Stimulated activated CD8-positive, alpha-beta memory T cell treated with anti-CD3 and anti-CD28 coated beads, Interleukin-15, amount 100 ng/mL, for 1 hour (primary cell): ENCODE measurements around the gene FAM131C.
"Not testable (repeated sequence)": the region's sequence is repeated elsewhere in the genome, so short reads cannot be mapped to it uniquely, and the experiment has no call there.

Experiments used
- DNase-seq: peaks from one replicate; pipeline ENCODE4 v3.0.0-alpha.2; 2020; ENCODE audit warnings: low read depth

FAM131C gene

DNA sequence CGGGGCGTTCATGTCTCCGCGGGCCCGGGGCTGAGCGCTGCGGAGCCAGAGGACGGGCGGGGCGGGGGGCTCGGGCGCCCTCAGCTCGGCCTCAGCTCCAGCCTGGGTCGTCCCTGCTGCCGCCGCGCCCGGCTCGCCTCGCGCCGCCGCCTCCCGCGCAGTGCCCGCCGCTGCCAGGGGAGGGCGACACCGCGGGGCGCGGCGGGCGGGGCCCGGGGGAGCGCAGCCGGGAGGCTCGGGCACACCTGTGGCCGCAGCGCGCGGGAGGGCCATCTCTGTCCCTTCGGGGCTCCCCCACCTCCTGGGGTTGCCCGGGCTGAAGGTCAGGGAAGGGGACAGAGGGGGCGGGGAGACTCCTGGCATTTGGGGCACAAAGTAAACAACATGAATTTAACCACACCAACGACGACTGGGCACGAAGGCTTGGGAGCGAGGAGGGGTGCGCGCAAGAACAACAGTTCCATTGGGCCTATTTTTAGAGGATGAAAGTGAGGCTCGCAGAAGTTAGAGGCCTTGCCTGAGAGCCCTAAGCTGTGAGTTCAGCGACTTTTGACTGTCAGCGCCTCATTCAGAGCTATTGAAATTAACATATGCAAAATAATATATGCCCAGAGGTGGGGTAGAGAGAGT is at the start of gene FAM131C:
Gene FAM131C, minus strand, starts transcription at position 162 of the 630 bp plus-strand sequence. CDS start 209 bp downstream, outside the sequence.
- DNase-seq = no peak

DNA sequence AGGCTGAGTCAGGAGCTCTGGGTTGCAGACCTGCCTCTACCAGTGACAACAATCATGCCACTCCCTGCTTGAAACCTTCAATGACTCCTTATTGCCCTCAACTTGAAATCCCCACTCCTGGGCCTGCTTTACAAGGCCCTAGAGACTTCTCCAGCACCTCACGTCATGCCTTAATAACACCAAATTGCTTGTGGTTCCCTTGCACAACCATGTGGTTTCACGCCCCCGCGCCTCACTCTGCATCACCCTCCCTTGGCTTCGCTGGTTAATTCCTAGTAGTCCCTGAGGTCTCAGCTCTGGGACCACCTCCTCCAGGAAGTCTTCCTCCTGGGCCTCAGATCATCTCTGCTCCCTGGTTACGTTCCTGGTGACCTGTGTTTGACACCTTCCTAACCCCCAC is 49.5 kb upstream of the FAM131C start:
- peak; percentile 15 for DNase-seq

- DNase-seq = no peak
Measured at GRCh38 chr1:16122350-16122881, 49.0 kb upstream of the FAM131C start.

DNA sequence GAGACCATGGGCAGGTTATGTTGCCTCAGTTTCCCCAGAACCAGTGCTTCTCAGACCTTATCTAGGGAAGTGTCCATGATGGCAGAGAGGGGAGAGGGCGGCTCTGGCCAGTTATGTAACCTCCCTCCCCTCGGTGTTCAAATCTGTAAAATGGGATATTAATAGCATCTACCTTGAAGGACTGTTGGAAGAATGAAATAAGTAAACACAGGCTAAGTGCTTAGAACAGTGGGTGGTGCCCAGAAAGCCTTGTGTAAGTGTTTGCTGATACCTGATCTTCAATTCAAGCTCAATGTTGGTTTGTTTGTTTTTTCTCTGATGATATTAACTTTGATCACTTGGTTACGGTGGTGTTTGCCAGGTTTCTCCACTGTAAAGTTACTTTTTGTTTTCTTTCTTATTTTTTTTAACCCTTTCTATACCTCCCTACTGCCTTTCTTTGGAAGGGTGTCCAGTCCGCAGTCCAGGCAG is 47.5 kb upstream of the FAM131C start:
- DNase-seq = no peak

GRCh38 chr1:16120407-16120806 is 47.0 kb upstream of the FAM131C start:
- no peak for DNase-seq

GRCh38 chr1:16119926-16120325 is 46.5 kb upstream of the FAM131C start:
- no peak for DNase-seq

GRCh38 chr1:16119504-16119903 is 46.1 kb upstream of the FAM131C start:
- no peak for DNase-seq

- DNase-seq = no peak
Measured at GRCh38 chr1:16118706-16119105, 45.3 kb upstream of the FAM131C start.

DNA sequence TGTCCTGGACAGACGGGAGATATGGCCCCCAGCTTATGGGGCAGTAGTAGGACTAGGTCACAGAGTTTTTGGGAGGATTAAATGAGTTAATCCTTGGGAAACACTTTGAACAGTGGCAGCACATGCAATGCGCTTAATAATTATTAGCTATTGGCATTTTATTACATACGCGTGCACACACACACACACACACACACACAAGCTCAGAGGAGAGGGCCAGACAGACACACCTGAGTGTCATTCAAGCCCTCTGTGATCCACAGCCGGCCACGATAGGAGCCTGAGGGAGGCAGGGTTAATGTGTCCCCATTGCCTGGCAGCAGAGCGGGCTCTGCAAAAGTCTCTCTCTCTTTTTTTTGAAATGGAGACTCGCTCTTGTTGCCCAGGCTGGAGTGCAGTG is 44.5 kb upstream of the FAM131C start:
- DNase-seq = no peak

GRCh38 chr1:16117369-16117768 is 43.9 kb upstream of the FAM131C start:
- no peak for DNase-seq

GRCh38 chr1:16116625-16117024 is 43.2 kb upstream of the FAM131C start:
- no peak for DNase-seq

- no peak for DNase-seq
Measured at GRCh38 chr1:16116002-16116401, 42.6 kb upstream of the FAM131C start.

- DNase-seq = no peak
Measured at GRCh38 chr1:16115468-16115983, 42.1 kb upstream of the FAM131C start.

DNA sequence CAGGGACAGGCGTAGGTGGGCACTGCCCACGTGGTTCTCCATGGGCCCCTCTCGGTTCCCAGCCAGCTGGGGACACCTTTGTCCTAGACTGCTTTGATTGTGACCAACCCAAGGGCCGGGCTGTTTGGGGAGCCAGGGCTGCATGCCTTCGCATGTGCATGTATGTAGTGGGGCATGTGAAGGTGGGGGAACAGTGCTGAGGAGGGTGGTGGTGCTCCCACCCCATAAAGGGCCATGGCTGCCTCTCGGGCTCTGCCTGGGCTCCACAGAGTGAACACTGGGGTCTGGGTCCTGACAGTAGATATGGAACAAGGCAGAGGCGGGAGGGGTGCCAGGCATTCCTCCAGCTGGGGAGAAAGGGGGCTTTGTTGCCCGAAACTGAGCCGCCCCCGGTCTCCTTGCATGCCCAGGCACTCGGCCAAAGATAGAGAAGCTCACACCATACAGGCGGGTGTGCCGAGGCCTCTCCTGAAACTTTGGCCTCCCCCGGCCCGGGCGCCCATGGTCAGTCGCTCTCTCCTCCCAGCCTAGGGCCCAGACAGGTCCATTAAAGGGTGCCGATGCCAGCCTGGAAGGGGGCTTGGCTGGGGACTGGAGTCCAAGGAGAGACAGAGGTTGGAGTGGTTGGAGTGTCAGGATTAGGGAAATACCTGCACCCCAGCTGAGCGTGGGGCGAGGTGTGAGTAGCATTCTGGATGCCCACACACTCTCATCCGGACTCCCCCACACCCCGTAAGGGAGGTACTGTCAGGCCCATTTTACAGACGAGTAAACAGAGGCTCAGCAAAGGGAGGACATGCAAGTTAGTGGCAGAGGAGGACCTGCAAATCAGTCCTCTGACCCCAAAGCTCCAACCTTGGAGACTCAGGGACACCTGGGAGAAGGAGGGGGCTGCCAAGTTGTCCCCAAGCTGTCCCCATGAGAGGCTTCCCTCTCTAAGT is 41.3 kb upstream of the FAM131C start:
- no peak for DNase-seq

- no peak for DNase-seq
Measured at GRCh38 chr1:16112596-16113555, 39.4 kb upstream of the FAM131C start.

- DNase-seq = no peak
Measured at GRCh38 chr1:16111771-16112595, 38.5 kb upstream of the FAM131C start.

- DNase-seq = no peak
Measured at GRCh38 chr1:16110884-16111283, 37.4 kb upstream of the FAM131C start.

GRCh38 chr1:16110456-16110855 is 37.0 kb upstream of the FAM131C start:
- no peak for DNase-seq

- no peak for DNase-seq
Measured at GRCh38 chr1:16109571-16109970, 36.1 kb upstream of the FAM131C start.

DNA sequence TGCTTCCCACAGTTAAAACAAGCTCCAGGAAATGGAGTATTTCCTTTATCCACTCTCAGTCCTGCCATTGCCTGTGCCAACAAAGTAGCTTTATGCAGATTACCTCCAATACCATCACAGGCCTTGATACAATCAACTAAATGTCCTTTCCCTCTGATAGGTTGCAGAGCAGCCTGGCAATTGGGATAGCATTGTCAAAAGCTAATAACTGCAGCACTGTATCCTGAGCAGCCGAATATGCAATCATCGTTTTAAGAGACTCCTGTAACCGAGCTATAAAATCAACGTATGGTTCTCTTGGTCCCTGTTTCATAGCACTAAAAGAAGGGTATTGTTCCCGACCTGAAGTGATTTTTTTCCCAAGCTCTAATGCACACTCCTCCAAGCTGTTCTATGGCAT is 33.6 kb upstream of the FAM131C start:
- DNase-seq = not testable (repeated sequence)

GRCh38 chr1:16101623-16102022 is 28.2 kb upstream of the FAM131C start:
- no peak for DNase-seq
